ENCODE results near the gene MUTYH.

GRCh38 chr1:45354838-45355237 lies 14.6 kb upstream of the MUTYH start:
- TF ChIP-seq CTCF (IDR thresholded peaks at IDR 0.05; ENCODE audit: insufficient read depth, low read depth, low read length) = no peak
- no peak for TF ChIP-seq EZH2 (IDR thresholded peaks at IDR 0.05; ENCODE audit: insufficient read depth, low read length)
